GM12892 (cell line): Measurements from ENCODE around the gene PCDHGC4.

ENCODE experiments used
- POLR2A ChIP-seq: IDR thresholded peaks from 2 replicates; pipeline ENCODE4 v1.6.1; 2011; ENCODE audit warnings: low read depth, low read length, control low read depth
- POLR2AphosphoS5 ChIP-seq: IDR thresholded peaks from 2 replicates; pipeline ENCODE4 v1.6.1; 2011; ENCODE audit warnings: low read depth, low read length, control low read depth
- TAF1 ChIP-seq: IDR thresholded peaks from 2 replicates; pipeline ENCODE4 v1.6.1; 2011; ENCODE audit warnings: low read depth, mild to moderate bottlenecking, control low read depth, low read length, borderline replicate concordance

- TF ChIP-seq POLR2A: no peak
- no peak for TF ChIP-seq TAF1
- TF ChIP-seq POLR2AphosphoS5: no peak
These were observed 658 bp downstream of the PCDHGC4 start for GRCh38 chr5:141485321-141486055.
